H9 (cell line): ENCODE measurements around the gene VCP. TPM values are rescaled to one million over a fixed set of nuclear protein-coding genes. Genes with fewer than 3 reads are reported as not detected.
A peak's percentile ranks its signal among the peaks of the same experiment; 100 is the strongest.

Source experiments
- DNase-seq: peaks from one replicate; pipeline ENCODE4 v3.0.0-alpha.2; 2017
- H2AFZ ChIP-seq: one replicate; pipeline ENCODE4 v1.6.1; 2013; ENCODE audit warnings: mild to moderate bottlenecking, low read length, control low read depth, moderate library complexity
- H2AK5ac ChIP-seq: 2 replicates; pipeline ENCODE4 v1.6.1; 2013; ENCODE audit warnings: low read length, control low read depth, mixed read lengths; ENCODE audit not compliant: insufficient read length
- H2BK120ac ChIP-seq: one replicate; pipeline ENCODE4 v1.6.1; 2013; ENCODE audit warnings: low read depth, mild to moderate bottlenecking, low read length, control low read depth, inconsistent platforms; ENCODE audit not compliant: poor library complexity, severe bottlenecking
- H2BK12ac ChIP-seq: 2 replicates; pipeline ENCODE4 v1.6.1; 2013; ENCODE audit warnings: low read length, control low read depth, mixed read lengths, low read depth; ENCODE audit not compliant: insufficient read length
- H2BK15ac ChIP-seq: 2 replicates; pipeline ENCODE4 v1.6.1; 2013; ENCODE audit warnings: low read depth, low read length, control low read depth
- H2BK20ac ChIP-seq: one replicate; pipeline ENCODE4 v1.6.1; 2013; ENCODE audit warnings: low read depth, mild to moderate bottlenecking, low read length, control low read depth, inconsistent platforms; ENCODE audit not compliant: poor library complexity, severe bottlenecking
- H2BK5ac ChIP-seq: 2 replicates; pipeline ENCODE4 v1.6.1; 2013; ENCODE audit warnings: low read length, control low read depth, mixed read lengths; ENCODE audit not compliant: insufficient read length
- H3K14ac ChIP-seq: 2 replicates; pipeline ENCODE4 v1.6.1; 2013; ENCODE audit warnings: low read length, control low read depth; ENCODE audit not compliant: insufficient read depth
- H3K18ac ChIP-seq: 2 replicates; pipeline ENCODE4 v1.6.1; 2013; ENCODE audit warnings: low read depth, mild to moderate bottlenecking, mixed read lengths, low read length, control low read depth; ENCODE audit not compliant: insufficient read length
- H3K23ac ChIP-seq: 2 replicates; pipeline ENCODE4 v1.6.1; 2013; ENCODE audit warnings: low read length, control low read depth, mixed read lengths, low read depth; ENCODE audit not compliant: insufficient read length
- H3K23me2 ChIP-seq: 2 replicates; pipeline ENCODE4 v1.6.1; 2013; ENCODE audit warnings: low read depth, mild to moderate bottlenecking, mixed read lengths, low read length, control low read depth; ENCODE audit not compliant: insufficient read length, poor library complexity, severe bottlenecking
- H3K27ac ChIP-seq: 2 replicates; pipeline ENCODE4 v1.5.1; 2013; ENCODE audit warnings: low read length, control low read depth, mixed read lengths, low read depth; ENCODE audit not compliant: insufficient read length
- H3K27me3 ChIP-seq: 2 replicates; pipeline ENCODE4 v1.6.1; 2013; ENCODE audit warnings: low read length, control low read depth, inconsistent platforms; ENCODE audit not compliant: insufficient read depth
- H3K4ac ChIP-seq: 2 replicates; pipeline ENCODE4 v1.6.1; 2013; ENCODE audit warnings: low read depth, mild to moderate bottlenecking, control low read depth, inconsistent platforms, low read length, moderate library complexity
- H3K4me1 ChIP-seq: 2 replicates; pipeline ENCODE4 v1.6.1; 2013; ENCODE audit warnings: low read length, control low read depth, inconsistent platforms; ENCODE audit not compliant: insufficient read depth
- H3K4me2 ChIP-seq: 2 replicates; pipeline ENCODE4 v1.6.1; 2013; ENCODE audit warnings: low read length, control low read depth, mixed read lengths; ENCODE audit not compliant: insufficient read length, insufficient read depth
- H3K56ac ChIP-seq: 2 replicates; pipeline ENCODE4 v1.6.1; 2013; ENCODE audit warnings: low read depth, mild to moderate bottlenecking, mixed read lengths, low read length, control low read depth; ENCODE audit not compliant: insufficient read length
- H3K79me1 ChIP-seq: 2 replicates; pipeline ENCODE4 v1.6.1; 2013; ENCODE audit warnings: low read depth, mild to moderate bottlenecking, moderate library complexity, low read length, control low read depth, inconsistent platforms; ENCODE audit not compliant: insufficient read depth, poor library complexity, severe bottlenecking
- H3K79me2 ChIP-seq: 2 replicates; pipeline ENCODE4 v1.6.1; 2013; ENCODE audit warnings: low read length, control low read depth, inconsistent platforms; ENCODE audit not compliant: insufficient read depth
- H3K9ac ChIP-seq: 2 replicates; pipeline ENCODE4 v1.6.1; 2013; ENCODE audit warnings: low read length, control low read depth, mixed read lengths; ENCODE audit not compliant: insufficient read length; ENCODE audit errors: extremely low read depth
- H3K9me3 ChIP-seq: one replicate; pipeline ENCODE4 v1.6.1; 2013; ENCODE audit warnings: low read depth, low read length, inconsistent platforms; ENCODE audit not compliant: control insufficient read depth
- H3T11ph ChIP-seq: one replicate; pipeline ENCODE4 v1.6.1; 2013; ENCODE audit warnings: mild to moderate bottlenecking, low read length, control low read depth, inconsistent platforms
- H4K20me1 ChIP-seq: one replicate; pipeline ENCODE4 v1.6.1; 2013; ENCODE audit not compliant: control insufficient read depth, insufficient read length, insufficient read depth
- H4K5ac ChIP-seq: 2 replicates; pipeline ENCODE4 v1.6.1; 2013; ENCODE audit warnings: low read depth, mild to moderate bottlenecking, mixed read lengths, low read length, control low read depth; ENCODE audit not compliant: insufficient read length
- H4K8ac ChIP-seq: replicated peaks from 2 replicates; pipeline ENCODE4 v1.6.1; 2013; ENCODE audit warnings: low read length, control low read depth, mixed read lengths, low read depth; ENCODE audit not compliant: insufficient read length
- H4K91ac ChIP-seq: 2 replicates; pipeline ENCODE4 v1.6.1; 2013; ENCODE audit warnings: low read depth, mild to moderate bottlenecking, moderate library complexity, mixed read lengths, low read length, control low read depth; ENCODE audit not compliant: insufficient read length
- H3K27ac Mint-ChIP-seq, 3 experiments: 2 replicates in 2 of 3; 3 replicates in 1 of 3; pipeline ENCODE4 v1.8.0; 2020 to 2021; ENCODE audit warnings: mixed read lengths in 3 of 3, mild to moderate bottlenecking in 1 of 3, moderate library complexity in 1 of 3
- H3K27me3 Mint-ChIP-seq: 2 replicates; pipeline ENCODE4 v1.8.0; 2021; ENCODE audit warnings: low read depth, mild to moderate bottlenecking, moderate library complexity, mixed read lengths
- H3K36me3 Mint-ChIP-seq, 3 experiments: 2 replicates in 2 of 3; 3 replicates in 1 of 3; pipeline ENCODE4 v1.8.0; 2020 to 2021; ENCODE audit warnings: low read depth in 3 of 3, mixed read lengths in 3 of 3; ENCODE audit not compliant: insufficient read depth in 1 of 3
- H3K4me1 Mint-ChIP-seq, 2 experiments: 2 replicates each; pipeline ENCODE4 v1.8.0; 2020; ENCODE audit warnings: mixed read lengths in 2 of 2
- H3K4me3 Mint-ChIP-seq, 2 experiments: 2 replicates in 1 of 2; 3 replicates in 1 of 2; pipeline ENCODE4 v1.8.0; 2020 to 2021; ENCODE audit warnings: mild to moderate bottlenecking in 2 of 2, mixed read lengths in 2 of 2, moderate library complexity in 1 of 2
- H3K9me3 Mint-ChIP-seq, 2 experiments: 2 replicates in 1 of 2; 3 replicates in 1 of 2; pipeline ENCODE4 v1.8.0; 2020; ENCODE audit warnings: mild to moderate bottlenecking in 2 of 2, mixed read lengths in 2 of 2, moderate library complexity in 1 of 2
- CTCF ChIP-seq: fragments of 200-600 bp; sonication (generic); conservative IDR thresholded peaks from 3 replicates; pipeline ENCODE4 v1.8.0; 2021; ENCODE audit warnings: antibody characterized with exemption, mild to moderate bottlenecking
- total RNA-seq: library from RNA; stranded (reverse); gene quantifications from 2 replicates; pipeline ENCODE4 v1.2.1, GENCODE V29; 2021

Gene VCP
- total RNA-seq, 1 experiment from 2014 or later = 407 TPM

GRCh38 chr9:35028341-35028740 lies 44.1 kb downstream of the VCP start:
- Histone ChIP-seq H4K91ac (no peak overlapping the region), H4K5ac (no peak overlapping the region), H3K18ac (no peak overlapping the region), H2BK20ac (no peak overlapping the region), H3K27me3 (no peaks in the 10 kb centered on the region), H3T11ph (no peak overlapping the region), H3K4me1 (no peaks in the 10 kb centered on the region; the same call in 1 of the 2 replicates), H3K23ac (no peak overlapping the region), H3K79me1 (no peaks in the 10 kb centered on the region), H3K14ac (no peak overlapping the region), H4K20me1 (no peaks in the 10 kb centered on the region), H2BK5ac (no peak overlapping the region), H2BK120ac (no peak overlapping the region), H3K79me2 (no peaks in the 10 kb centered on the region), H3K9ac (no peak overlapping the region), H3K9me3 (peaks cover 20% of the 10 kb centered on the region), H3K4me2 (no peak overlapping the region), H4K8ac (no peak overlapping the region), H2BK12ac (no peak overlapping the region), H3K23me2 (no peaks in the 10 kb centered on the region), H3K56ac (no peak overlapping the region), H2AK5ac (no peak overlapping the region), H3K4ac (no peak overlapping the region), H2AFZ (no peak overlapping the region), H3K27ac (no peak overlapping the region), H2BK15ac (no peak overlapping the region)
- Mint-ChIP-seq H3K4me1 (peaks cover 41 to 43% of the 10 kb centered on the region in 2 experiments), H3K27ac (peak overlapping the region in 2 of 3 experiments; percentile 59 to 63; a peak in 3 of 7 replicates), H3K36me3 (peaks cover 22 to 48% (median 42%) of the 10 kb centered on the region in 3 experiments), H3K4me3 (no peak overlapping the region), H3K9me3 (peaks cover 34 to 41% of the 10 kb centered on the region in 2 experiments), H3K27me3 (no peaks in the 10 kb centered on the region; the same call in 1 of the 2 replicates)
- DNase-seq = no peak
- no peak for TF ChIP-seq CTCF
